NCI-H1092 treated with DMSO at 0.1 percent for 48 hours (cell line): ENCODE results near the gene PNPT1.
"Not testable (repeated sequence)": the region's sequence is repeated elsewhere in the genome, so short reads cannot be mapped to it uniquely, and the experiment has no call there.

Experiments used
- DNase-seq: peaks from one replicate; lab custom pipeline; 2025; lab: John Stamatoyannopoulos, UW

Gene PNPT1

GRCh38 chr2:55693181-55694125, at the start of gene PNPT1:
Gene PNPT1 (minus strand): TSS chr2:55693844. CDS start chr2:55693823, 21 bp downstream.
- peak; percentile 91 for DNase-seq

DNA sequence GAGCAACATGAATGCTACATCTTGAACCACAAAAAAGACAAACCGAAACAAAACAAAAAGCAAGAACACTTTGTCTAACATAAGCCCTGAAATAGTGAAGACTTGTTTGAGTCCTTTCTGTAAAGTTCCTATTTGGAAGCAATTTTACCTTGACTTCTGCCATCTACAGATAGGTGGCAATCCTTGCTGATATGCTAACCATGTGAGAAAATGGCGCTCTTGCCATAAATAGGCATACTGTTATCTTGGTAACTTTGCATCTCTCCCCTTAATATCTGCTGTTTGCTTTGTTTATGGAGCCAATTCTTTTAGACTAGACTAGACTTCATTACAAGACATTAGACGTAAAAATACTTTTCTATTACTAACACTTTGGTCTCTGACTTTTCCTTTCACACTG, 49.4 kb upstream of the PNPT1 start:
- DNase-seq: no peak

DNA sequence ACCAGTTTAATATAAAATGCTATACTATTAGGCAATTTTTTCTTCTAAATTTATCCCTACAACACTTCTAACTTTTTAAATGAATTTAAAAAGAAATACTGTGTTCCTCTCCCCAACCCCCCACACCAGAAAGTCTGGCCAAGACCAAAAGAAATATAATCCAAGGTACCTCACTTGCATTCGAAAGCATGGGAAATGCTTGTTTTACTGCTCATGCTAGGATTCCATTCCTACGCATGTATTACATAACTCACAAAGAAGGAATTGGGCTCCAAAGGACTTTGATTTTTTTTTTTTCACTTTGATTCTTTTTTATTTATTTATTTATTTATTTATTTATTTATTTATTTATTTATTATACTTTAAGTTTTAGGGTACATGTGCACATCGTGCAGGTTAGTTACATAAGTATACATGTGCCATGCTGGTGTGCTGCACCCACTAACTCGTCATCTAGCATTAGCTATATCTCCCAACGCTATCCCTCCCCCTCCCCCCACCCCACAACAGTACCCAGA, 42.4 kb upstream of the PNPT1 start:
- not testable (repeated sequence) for DNase-seq

DNA sequence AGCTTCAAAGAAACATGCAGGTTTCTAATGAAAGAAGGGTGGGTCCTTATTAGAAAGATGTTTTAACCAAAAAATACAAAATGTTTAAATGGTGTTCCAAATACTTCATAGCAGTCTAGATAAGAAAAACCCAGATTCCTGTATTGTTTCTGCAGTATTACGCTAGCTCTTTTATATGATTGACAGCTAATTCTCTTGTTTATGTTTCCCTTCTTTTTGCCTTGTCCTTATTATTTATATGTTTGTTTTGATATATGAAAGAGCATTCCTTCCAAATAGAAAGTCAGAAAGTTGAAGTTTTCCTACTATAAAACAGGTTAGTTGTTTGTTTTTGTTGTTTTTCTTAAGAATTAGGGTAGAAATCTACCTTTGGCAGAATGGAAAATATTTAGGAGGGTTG, 41.1 kb upstream of the PNPT1 start:
- DNase-seq: no peak

GRCh38 chr2:55733335-55733734, 39.7 kb upstream of the PNPT1 start:
- DNase-seq: no peak

GRCh38 chr2:55732854-55733253, 39.2 kb upstream of the PNPT1 start:
- no peak for DNase-seq

GRCh38 chr2:55729136-55729685, 35.6 kb upstream of the PNPT1 start:
- DNase-seq: no peak

DNA sequence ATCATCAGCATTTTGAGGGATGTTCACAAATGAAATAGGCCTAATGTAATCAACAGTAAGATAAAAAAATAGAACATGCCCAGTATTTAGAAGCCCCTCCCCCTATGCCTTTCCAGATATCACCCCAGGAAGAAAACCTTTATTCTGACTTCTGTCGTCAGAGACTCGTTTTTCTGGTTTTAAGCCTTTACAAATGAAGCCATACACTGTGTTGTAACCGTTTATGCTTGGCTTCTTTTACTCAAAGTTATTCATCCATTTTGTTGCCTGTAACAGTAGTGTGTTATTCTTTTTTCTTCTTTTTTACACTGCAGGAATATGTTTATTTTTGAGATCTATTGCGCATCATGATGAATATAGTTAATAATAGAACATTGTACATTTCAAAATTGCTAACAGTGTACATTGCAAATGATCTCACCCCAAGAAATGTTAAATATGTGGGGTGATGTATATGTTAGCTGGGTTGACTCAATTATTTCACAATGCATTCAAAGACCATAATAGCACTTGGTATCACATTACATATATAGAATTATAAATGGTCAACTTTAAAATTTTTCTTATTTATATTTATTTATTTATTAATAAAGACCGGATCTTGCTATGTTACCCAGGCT, 28.1 kb upstream of the PNPT1 start:
- no peak for DNase-seq

DNA sequence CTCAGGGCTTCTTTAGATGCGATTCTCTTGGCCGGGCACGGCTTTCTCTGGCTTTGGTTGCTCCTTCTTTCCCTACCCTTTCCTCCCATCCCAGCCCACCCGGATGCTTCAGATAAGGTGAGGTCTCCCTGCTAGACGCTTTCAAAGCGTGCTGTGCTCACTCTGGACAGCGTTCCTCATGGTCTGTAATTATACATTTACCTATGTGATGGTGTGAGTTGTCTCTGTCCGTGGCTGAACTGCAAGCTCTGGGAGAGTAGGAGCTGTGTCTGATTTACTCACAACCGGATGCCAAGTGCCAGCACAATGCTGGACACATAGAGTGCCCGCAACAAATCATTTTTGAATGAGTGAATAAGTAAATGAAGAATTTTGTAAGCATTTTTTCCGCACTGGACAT, 26.8 kb upstream of the PNPT1 start:
- DNase-seq: no peak

GRCh38 chr2:55719852-55720251, 26.2 kb upstream of the PNPT1 start:
- DNase-seq: no peak

- peak; percentile 55 for DNase-seq
These were observed 24.7 kb upstream of the PNPT1 start for GRCh38 chr2:55718165-55719008.

DNA sequence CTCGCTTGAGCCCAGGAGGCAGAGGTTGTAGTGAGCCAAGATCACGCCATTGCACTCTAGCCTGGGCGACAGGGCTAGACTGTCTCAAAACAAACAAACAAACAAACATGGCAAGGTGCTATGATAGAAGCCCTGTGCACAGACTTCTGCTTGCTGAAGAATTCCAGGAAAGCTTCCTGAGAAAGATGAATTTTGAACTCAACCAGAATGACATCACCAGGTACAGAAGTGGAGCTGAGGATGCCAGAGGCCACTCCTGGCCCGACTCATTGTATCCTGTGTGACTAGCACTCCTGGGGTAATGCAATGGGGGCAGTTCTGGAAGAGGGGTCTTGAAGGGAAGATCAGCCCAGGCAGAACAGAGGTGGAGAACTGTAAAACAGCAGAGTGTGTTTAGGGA, 22.0 kb upstream of the PNPT1 start:
- no peak for DNase-seq

- DNase-seq: not testable (repeated sequence)
These were observed 21.5 kb upstream of the PNPT1 start for GRCh38 chr2:55715178-55715577.

DNA sequence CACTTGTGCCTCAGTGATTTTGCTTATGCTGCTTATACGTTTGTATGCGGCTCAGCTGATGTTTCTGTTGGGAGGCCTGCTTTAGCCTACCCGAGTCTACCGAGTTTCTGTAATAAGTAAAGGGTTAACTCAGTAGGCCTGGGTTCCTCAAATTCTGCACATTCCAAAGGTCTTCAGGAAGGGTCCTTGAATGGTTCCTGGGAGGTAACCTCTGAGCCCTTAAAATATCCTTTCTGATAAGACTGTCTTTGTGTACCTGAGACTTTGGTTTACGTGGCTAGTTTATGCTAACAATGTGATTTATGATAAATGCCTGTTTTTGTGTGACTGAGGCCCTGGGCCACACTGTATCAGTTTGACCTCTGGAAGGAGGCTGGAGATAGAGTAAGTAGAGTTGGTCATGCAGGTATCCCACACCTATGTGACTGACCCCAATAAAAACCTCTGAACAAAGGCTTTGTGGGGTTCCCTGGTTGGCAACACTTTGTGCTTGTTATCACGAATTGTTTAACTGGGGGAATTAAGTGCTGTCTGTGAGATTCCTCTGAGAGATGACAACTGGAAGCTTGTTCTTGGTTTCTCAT, 18.9 kb upstream of the PNPT1 start:
- no peak for DNase-seq

DNA sequence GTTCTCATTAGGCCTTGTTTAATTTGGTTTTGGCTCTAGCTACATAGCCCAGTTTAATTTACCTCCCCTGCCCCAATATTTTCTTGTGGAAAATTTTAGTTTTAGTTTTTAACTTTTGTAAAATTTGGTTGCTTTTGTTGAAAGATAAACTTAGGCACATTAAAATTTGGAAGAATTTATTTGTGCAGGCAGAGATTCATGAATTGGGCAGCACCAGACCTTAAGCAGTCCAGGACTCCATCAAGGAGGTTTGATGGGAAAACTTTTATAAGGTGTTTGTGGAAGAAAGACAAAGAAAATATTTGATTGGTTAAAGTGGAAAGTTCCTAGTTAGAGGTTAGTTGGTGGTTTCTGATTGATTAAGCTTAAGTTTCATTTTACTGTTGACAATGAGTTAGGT, 16.4 kb upstream of the PNPT1 start:
- DNase-seq: no peak

DNA sequence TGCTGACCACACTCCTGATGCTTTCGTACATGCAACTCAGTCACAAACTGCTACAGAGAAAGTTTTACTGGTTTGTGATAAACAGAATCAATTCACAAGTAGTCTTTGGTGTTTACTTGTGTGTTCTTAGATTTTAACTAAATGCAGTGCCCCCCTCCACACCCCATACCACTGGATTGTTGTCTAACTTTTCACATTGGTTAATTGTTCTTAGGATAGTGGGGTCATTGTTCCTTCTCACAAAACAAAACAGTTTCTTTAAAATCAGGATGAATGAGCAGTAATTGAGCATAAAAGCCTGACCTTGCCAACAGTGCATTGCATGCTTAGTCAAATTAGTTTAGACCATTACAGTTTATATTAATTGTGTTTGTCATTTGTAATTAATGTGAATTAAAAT, 14.1 kb upstream of the PNPT1 start:
- DNase-seq: no peak

- DNase-seq: not testable (repeated sequence)
These were observed 12.6 kb upstream of the PNPT1 start for GRCh38 chr2:55706258-55706657.

DNA sequence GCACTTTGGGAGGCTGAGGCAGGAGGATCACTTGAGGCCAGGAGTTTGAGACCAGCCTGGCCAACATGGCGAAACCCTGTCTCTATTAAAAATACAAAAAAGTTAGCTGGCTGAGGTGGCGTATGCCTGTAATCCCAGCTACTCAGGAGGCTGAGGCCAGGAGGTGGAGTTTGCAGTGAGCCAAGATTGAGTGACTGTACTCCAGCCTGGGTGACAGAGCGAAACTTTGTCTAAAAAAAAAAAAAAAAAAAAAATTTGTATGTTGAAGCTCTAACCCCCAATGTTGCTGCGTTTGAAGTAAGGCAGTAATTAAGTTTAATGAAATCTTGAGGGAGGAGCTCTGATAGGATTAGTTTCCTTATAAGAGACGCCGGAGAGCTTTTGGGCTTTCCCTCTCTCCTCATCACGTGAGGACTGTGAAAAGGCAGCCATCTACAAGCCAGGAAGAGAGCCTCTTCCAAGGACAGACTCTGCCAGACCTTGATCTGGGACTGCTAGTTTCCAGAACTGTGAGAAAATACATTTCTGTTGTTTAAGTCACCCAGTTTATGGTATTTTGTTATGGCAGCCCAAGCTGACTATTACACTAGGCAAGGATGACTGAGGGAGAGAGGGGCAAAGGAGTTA, 11.5 kb upstream of the PNPT1 start:
- DNase-seq: no peak

DNA sequence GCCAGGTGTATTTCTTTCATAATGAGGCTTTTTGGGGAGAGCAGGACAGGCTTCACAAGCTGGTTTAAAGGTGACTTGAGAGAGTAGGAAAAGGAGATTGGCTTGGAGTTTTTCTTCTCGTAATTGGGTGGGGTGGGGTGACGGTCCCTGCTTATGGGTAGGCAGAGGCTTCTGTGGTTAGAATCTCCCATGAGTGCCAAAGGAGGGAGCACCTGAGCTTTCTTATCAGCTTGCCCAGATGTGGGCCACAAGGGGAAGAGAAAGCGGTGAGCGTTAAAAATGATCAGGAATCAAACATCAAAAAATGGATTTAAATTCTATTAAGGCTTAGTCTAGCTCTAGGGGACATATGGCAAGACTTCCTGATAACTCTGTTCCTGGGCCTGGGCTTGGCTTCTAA, 9.7 kb upstream of the PNPT1 start:
- DNase-seq: no peak

DNA sequence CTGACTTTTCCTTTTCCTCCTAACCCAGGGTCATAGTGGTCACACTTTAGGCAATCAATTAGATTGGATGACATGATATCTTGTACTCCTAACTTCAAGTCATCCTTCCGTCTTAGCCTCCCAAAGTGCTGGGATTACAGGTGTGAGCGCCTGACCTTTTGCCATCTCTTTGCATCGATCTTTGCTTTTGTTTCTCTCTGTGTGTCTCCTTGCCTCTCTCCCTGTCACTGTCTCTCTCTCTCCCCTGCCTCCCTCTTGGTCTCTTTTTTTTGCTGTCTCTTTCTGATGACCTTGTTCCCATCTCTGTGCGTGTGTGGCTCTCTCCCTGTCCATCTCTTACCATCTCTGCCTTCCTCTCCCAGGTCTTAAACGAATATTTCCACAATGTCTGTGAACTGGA, 904 bp downstream of the PNPT1 start:
- DNase-seq: not testable (repeated sequence)

DNA sequence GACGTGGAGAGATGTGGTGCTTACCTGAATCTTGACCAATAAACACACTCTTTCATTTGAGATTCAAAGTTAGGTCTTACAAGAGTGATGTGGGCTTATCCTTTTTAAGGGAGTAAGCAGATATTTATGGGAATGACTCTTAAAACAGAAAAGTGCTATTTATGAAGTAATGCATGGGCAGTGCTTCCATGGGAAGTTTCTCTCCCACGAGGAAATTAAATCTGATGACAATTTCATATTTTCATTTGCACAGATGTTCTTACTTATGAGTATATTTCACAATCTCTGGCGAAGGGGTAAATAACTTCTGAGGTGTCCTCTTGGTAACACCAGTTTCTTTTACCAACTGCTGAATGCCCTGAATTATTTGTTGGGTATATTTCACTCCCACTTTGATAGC, 21.0 kb downstream of the PNPT1 start:
- DNase-seq: no peak
